MCF 10A (cell line): Measurements from ENCODE around the gene NR3C1. TPM values are rescaled to one million over a fixed set of nuclear protein-coding genes. Genes with fewer than 3 reads are reported as not detected.

Source experiments
- BruUV-seq: library from RNA; stranded (reverse); fragments of 400-500 nt; replicated peaks from 2 replicates; lab custom pipeline; 2021; lab: Mats Ljungman, UMichigan
- CTCF ChIA-PET: fragments of 300-600 bp; sonication (Branson Sonifier 250); formaldehyde crosslinking; extraction: SDS; loops from one replicate; lab custom pipeline; 2021; ENCODE audit warnings: antibody characterized with exemption, inconsistent platforms; lab: Yijun Ruan, JAX
- POLR2A ChIA-PET: fragments of 300-600, 350-650 bp; sonication (Branson Sonifier 250); formaldehyde crosslinking; extraction: SDS; loops from one replicate; lab custom pipeline; 2020; ENCODE audit warnings: antibody characterized with exemption, inconsistent platforms; lab: Yijun Ruan, JAX
- DNase-seq: peaks from one replicate; pipeline ENCODE4 v3.0.0-alpha.2; 2018; ENCODE audit not compliant: unreplicated experiment
- H3K27ac Mint-ChIP-seq: one replicate; pipeline ENCODE4 v1.8.0; 2022; ENCODE audit warnings: mild to moderate bottlenecking, low read depth, mixed read lengths; ENCODE audit not compliant: unreplicated experiment
- H3K27me3 Mint-ChIP-seq: one replicate; pipeline ENCODE4 v1.8.0; 2022; ENCODE audit warnings: mixed read lengths; ENCODE audit not compliant: insufficient read depth, unreplicated experiment
- H3K36me3 Mint-ChIP-seq: one replicate; pipeline ENCODE4 v1.8.0; 2022; ENCODE audit warnings: mild to moderate bottlenecking, moderate library complexity, mixed read lengths; ENCODE audit not compliant: insufficient read depth, unreplicated experiment
- H3K4me1 Mint-ChIP-seq: one replicate; pipeline ENCODE4 v1.8.0; 2022; ENCODE audit warnings: mixed read lengths; ENCODE audit not compliant: insufficient read depth, unreplicated experiment
- H3K4me3 Mint-ChIP-seq: one replicate; pipeline ENCODE4 v1.8.0; 2022; ENCODE audit warnings: mild to moderate bottlenecking, moderate library complexity, mixed read lengths; ENCODE audit not compliant: unreplicated experiment
- H3K9me3 Mint-ChIP-seq: one replicate; pipeline ENCODE4 v1.8.0; 2022; ENCODE audit warnings: mixed read lengths; ENCODE audit not compliant: unreplicated experiment
- intact Hi-C: fragments of 100-400 bp; cut with micrococcal nuclease; formaldehyde crosslinking; loops from 2 replicates; pipeline ENCODE4 v1.14.1; 2022
- total RNA-seq: library from RNA; stranded (reverse); gene quantifications from 2 replicates; pipeline ENCODE4 v1.2.3, GENCODE V29; 2022
- TF ChIP-seq, protein P1 (sequence below): fragments of 200-600 bp; IDR thresholded peaks from one replicate; pipeline ENCODE4 v1.8.0; 2022; ENCODE audit warnings: antibody characterized with exemption, mild to moderate bottlenecking; ENCODE audit not compliant: unreplicated experiment

The NR3C1 gene
- total RNA-seq, 1 experiment from 2014 or later, result 92.9 TPM

DNA sequence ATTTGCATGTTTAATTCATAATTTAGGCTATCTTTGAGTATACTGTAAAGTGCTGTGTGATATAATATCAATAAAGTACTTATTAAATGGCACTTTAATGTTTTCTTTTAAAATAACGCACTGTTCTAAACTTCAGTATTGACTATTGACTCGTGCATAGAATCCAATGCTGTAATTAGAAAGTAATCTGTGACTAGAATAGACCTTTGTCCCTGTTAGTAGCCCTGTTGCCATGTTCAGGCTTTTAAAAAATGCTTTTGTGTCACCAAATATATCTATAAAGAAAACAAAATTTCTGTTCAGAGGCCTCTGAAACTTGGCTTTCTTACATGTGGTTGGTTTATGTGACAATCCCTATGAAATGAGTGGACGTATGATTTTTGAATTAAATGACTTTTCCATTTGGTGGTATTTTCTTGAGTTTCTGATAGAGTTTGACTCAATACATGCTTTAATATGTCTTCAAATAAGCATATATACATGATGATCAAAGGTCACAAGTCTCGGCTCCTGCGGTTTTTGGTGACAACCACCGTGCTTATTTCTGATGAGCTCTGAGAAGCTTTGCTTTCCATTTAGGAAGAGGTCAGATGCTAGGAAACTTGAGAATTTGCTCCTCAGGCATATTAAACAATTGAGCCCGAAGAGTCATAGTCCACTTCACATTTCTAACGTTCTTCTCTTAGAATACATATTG, 174.7 kb downstream of the NR3C1 start:
- no TSS peak for BruUV-seq
- TF ChIP-seq, protein P1, sequence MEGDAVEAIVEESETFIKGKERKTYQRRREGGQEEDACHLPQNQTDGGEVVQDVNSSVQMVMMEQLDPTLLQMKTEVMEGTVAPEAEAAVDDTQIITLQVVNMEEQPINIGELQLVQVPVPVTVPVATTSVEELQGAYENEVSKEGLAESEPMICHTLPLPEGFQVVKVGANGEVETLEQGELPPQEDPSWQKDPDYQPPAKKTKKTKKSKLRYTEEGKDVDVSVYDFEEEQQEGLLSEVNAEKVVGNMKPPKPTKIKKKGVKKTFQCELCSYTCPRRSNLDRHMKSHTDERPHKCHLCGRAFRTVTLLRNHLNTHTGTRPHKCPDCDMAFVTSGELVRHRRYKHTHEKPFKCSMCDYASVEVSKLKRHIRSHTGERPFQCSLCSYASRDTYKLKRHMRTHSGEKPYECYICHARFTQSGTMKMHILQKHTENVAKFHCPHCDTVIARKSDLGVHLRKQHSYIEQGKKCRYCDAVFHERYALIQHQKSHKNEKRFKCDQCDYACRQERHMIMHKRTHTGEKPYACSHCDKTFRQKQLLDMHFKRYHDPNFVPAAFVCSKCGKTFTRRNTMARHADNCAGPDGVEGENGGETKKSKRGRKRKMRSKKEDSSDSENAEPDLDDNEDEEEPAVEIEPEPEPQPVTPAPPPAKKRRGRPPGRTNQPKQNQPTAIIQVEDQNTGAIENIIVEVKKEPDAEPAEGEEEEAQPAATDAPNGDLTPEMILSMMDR, result no peak
- Mint-ChIP-seq H3K9me3 (no peaks in the 10 kb centered on the region), H3K27ac (no peak overlapping the region), H3K4me1 (peaks cover 15% of the 10 kb centered on the region), H3K36me3 (peaks cover 7% of the 10 kb centered on the region), H3K4me3 (no peak overlapping the region), H3K27me3 (no peaks in the 10 kb centered on the region)
- intact Hi-C loops, result no loop called here
- DNase-seq, result no peak
- ChIA-PET POLR2A (interaction anchor here (1.0 to 1.2 kb wide), 2 partner anchors 15 to 52 kb away, joined by 3 read pairs; no protein-coding TSS in a partner anchor), CTCF (interaction anchor here (1.4 kb wide), 1 partner anchor 9 kb away, joined by 5 read pairs; no protein-coding TSS in a partner anchor)
